ENCODE results near the gene TDRD9.

- TF ChIP-seq CTCF (conservative IDR thresholded peaks at IDR 0.05; ENCODE audit: low read depth, low read length), result no peak
- no peak for TF ChIP-seq EZH2 (IDR thresholded peaks at IDR 0.05; ENCODE audit: borderline replicate concordance, low read depth, low read length, poor library complexity, severe bottlenecking)
These were observed 38.4 kb downstream of the TDRD9 start for GRCh38 chr14:103966631-103967030.
